Adrenal gland (tissue), 12 donors: ENCODE results near the gene SLC22A2. TPM values are rescaled to one million over a fixed set of nuclear protein-coding genes. Genes with fewer than 3 reads are reported as not detected.

Source experiments
- DNase-seq, 7 donors: peaks; one replicate each; pipeline ENCODE4 v3.0.0-alpha.2; 2019 to 2020
- H3K27ac ChIP-seq, 5 donors: fragments of 200-600 bp; sonication (generic) in 4 of 5; 1 replicate in 3 of 5; 2 replicates in 2 of 5; pipeline versions ENCODE4 v1.5.1 to v1.8.0; 2016 to 2020; ENCODE audit warnings: mild to moderate bottlenecking in 1 of 5
- H3K27me3 ChIP-seq: fragments of 200-600 bp; 2 replicates; pipeline ENCODE4 v1.8.0; 2021
- H3K36me3 ChIP-seq, 2 donors: fragments of 200-600 bp; replicated peaks in 1 of 2; 1 replicate in 1 of 2; 2 replicates in 1 of 2; pipeline versions ENCODE4 v1.5.1 to v1.8.0; 2018 to 2022
- H3K4me1 ChIP-seq, 2 donors: fragments of 200-600 bp; replicated peaks in 1 of 2; 1 replicate in 1 of 2; 2 replicates in 1 of 2; pipeline versions ENCODE4 v1.5.1 to v1.8.0; 2018 to 2021
- H3K4me3 ChIP-seq, 4 donors: fragments of 200-600 bp; sonication (generic) in 3 of 4; one replicate each; pipeline ENCODE4 v1.5.1; 2016 to 2018
- H3K9me3 ChIP-seq, 3 donors: fragments of 200-600 bp; sonication (generic) in 1 of 3; replicated peaks in 1 of 3; 1 replicate in 2 of 3; 2 replicates in 1 of 3; pipeline versions ENCODE4 v1.5.1 to v1.8.0; 2016 to 2021
- CTCF ChIP-seq, 6 experiments: fragments of 450-650 bp in 4 of 6; fragments of 200-600 bp in 2 of 6; sonication (generic) in 1 of 6; IDR thresholded peaks; 1 replicate in 5 of 6; 2 replicates in 1 of 6; pipeline versions ENCODE4 v1.5.1 to v1.8.0; 2016 to 2021; ENCODE audit warnings: antibody characterized with exemption in 6 of 6, mild to moderate bottlenecking in 2 of 6, moderate library complexity in 1 of 6
- POLR2A ChIP-seq, 2 donors: fragments of 450-650 bp; IDR thresholded peaks; one replicate each; pipeline ENCODE4 v1.6.1; 2017; ENCODE audit warnings: antibody characterized with exemption in 2 of 2, mild to moderate bottlenecking in 2 of 2, moderate library complexity in 1 of 2
- WGBS, 4 donors: extraction: QIAGEN DNeasy Blood & Tissue Kit in 2 of 4; methylation state at CpG; one replicate each; pipeline versions ENCODE4 v1.1.5 to v1.1.7; 2013 to 2017; 5-methylcytosine and 5-hydroxymethylcytosine counted together
- intact Hi-C, 2 donors: fragments of 100-400 bp; cut with DNase I; formaldehyde crosslinking; loops; one replicate each; pipeline versions ENCODE4 v1.14.1 to v1.15.0; 2022 to 2023
- polyA plus RNA-seq, 3 donors: library from polyadenylated mRNA; stranded (reverse); fragments of 200-250 nt in 2 of 3; fragments of 350-450 nt in 1 of 3; fragmentation: Illumina TruSeq in 1 of 3; extraction: RNeasy Lipid Tissue Mini Kit (QIAGEN cat#74804) in 1 of 3; gene quantifications; one replicate each; pipeline ENCODE4 v1.2.3, GENCODE V29; 2013 to 2014
- total RNA-seq, 9 donors: library from RNA; depleted of rRNA in 4 of 9; stranded (reverse); fragments of >200 nt in 4 of 9; fragments of 120-200 nt in 1 of 9; fragmentation: NEBNext Ultra II Directional in 1 of 9; extraction: Animal tissue kit (Norgen Biotek cat#: 25700) in 1 of 9; gene quantifications; one replicate each; pipeline versions ENCODE4 v1.1.0 to v1.2.4, GENCODE V29; 2013 to 2023
- donor health status: healthy with polysubstance abuse.
- donor health status: Bipolar disorder and iron deficiency.
- donor health status: DM: yes; HTN: yes; CAD: no.
- donor health status: DM: no; HTN: no; CAD: no.
- donor health status: DM: no; HTN: no; CAD: no.
- donor health status: DM: yes; HTN: yes; CAD: no.

The SLC22A2 gene
- total and polyA plus RNA-seq, 12 donors, result not detected

DNA sequence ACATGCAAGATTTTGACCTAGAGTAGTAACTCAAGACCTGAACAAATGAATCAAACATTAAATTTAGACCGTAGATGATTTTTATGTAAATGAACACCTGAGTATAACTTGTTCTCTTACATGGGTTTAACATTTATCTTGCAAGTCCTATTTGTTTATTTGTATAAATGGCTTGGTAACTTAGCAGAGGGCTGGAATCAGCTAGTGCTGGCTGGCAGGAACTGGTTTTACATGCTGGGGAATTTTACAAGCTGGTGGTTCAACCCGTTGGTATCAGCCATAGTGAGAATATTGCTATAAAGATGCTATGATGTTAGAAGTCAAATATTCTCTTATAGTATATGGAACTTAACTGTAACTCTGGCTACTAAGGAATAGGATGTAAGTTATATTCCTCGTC, 8.9 kb downstream of the SLC22A2 start:
- Histone ChIP-seq H3K9me3 (no peaks in the 10 kb centered on the region), H3K27ac (no peak overlapping the region), H3K4me3 (no peak overlapping the region), H3K36me3 (no peaks in the 10 kb centered on the region), H3K27me3 (no peaks in the 10 kb centered on the region), H3K4me1 (peaks cover 0 to 3% of the 10 kb centered on the region in 2 donors)
- WGBS, 4 donors, result 74 to 84% (median 80%) methylated on average over 3 of the region's 3 CpGs
- intact Hi-C loops, result no loop called here
- no peak for TF ChIP-seq CTCF (IDR thresholded peaks at IDR 0.05)
- no peak for TF ChIP-seq POLR2A (IDR thresholded peaks at IDR 0.05)
- no peak for DNase-seq

- intact Hi-C loops, result no loop called here
- Histone ChIP-seq H3K4me3 (no peak overlapping the region), H3K27ac (no peak overlapping the region), H3K36me3 (no peaks in the 10 kb centered on the region), H3K27me3 (no peaks in the 10 kb centered on the region), H3K4me1 (peaks cover 0 to 3% of the 10 kb centered on the region in 2 donors), H3K9me3 (no peaks in the 10 kb centered on the region)
- TF ChIP-seq POLR2A (IDR thresholded peaks at IDR 0.05) (no peak), CTCF (IDR thresholded peaks at IDR 0.05) (no peak)
- DNase-seq, result peak; percentile 30 to 64 (median 48)
- WGBS, 4 donors, result 54 to 71% (median 62%) methylated on average over 1 of the region's 1 CpG
Observed at GRCh38 chr6:160248538-160248937, 10.1 kb downstream of the SLC22A2 start.

- Histone ChIP-seq H3K4me1 (peaks cover 0 to 3% of the 10 kb centered on the region in 2 donors), H3K9me3 (no peaks in the 10 kb centered on the region), H3K36me3 (no peaks in the 10 kb centered on the region), H3K27ac (no peak overlapping the region), H3K4me3 (no peak overlapping the region), H3K27me3 (no peaks in the 10 kb centered on the region)
- intact Hi-C loops, result no loop called here
- WGBS, 4 donors, result 66 to 77% (median 74%) methylated on average over 3 of the region's 3 CpGs
- peak in 2 of 7 donors; percentile 2 to 22 for DNase-seq
- no peak for TF ChIP-seq CTCF (IDR thresholded peaks at IDR 0.05)
- no peak for TF ChIP-seq POLR2A (IDR thresholded peaks at IDR 0.05)
Observed at GRCh38 chr6:160247457-160247883, 11.2 kb downstream of the SLC22A2 start.

- no peak overlapping the region for H3K27ac ChIP-seq
- TF ChIP-seq CTCF (IDR thresholded peaks at IDR 0.05) (no peak), POLR2A (IDR thresholded peaks at IDR 0.05) (no peak)
- no peaks in the 10 kb centered on the region for H3K4me1 ChIP-seq
- WGBS, 4 donors, result 90 to 100% (median 96%) methylated on average over 1 of the region's 1 CpG
- no peaks in the 10 kb centered on the region for H3K36me3 ChIP-seq
- no peaks in the 10 kb centered on the region for H3K27me3 ChIP-seq
- DNase-seq, result no peak
- no peak overlapping the region for H3K4me3 ChIP-seq
- peaks cover 0 to 8% (median 0%) of the 10 kb centered on the region in 3 donors for H3K9me3 ChIP-seq
- intact Hi-C loops, result no loop called here
Observed at GRCh38 chr6:160240691-160241084, 17.9 kb downstream of the SLC22A2 start.
